Fibroblast of pulmonary artery (primary cell): ENCODE results near the gene CCL4.
"Not testable (repeated sequence)": the region's sequence is repeated elsewhere in the genome, so short reads cannot be mapped to it uniquely, and the experiment has no call there.

Source experiments
- DNase-seq: peaks from one replicate; pipeline ENCODE4 v3.0.0-alpha.2; 2010; ENCODE audit warnings: low read depth
- H3K4me3 ChIP-seq: replicated peaks from 2 replicates; pipeline ENCODE4 v1.5.1; 2011; ENCODE audit warnings: low read depth, mild to moderate bottlenecking, control low read depth, low read length, moderate library complexity
- TF ChIP-seq, protein P1 (sequence below): IDR thresholded peaks from 2 replicates; pipeline ENCODE4 v1.5.1; 2011; ENCODE audit warnings: mild to moderate bottlenecking, control low read depth, low read length, inconsistent platforms; ENCODE audit errors: missing control alignments

CCL4 gene

DNA sequence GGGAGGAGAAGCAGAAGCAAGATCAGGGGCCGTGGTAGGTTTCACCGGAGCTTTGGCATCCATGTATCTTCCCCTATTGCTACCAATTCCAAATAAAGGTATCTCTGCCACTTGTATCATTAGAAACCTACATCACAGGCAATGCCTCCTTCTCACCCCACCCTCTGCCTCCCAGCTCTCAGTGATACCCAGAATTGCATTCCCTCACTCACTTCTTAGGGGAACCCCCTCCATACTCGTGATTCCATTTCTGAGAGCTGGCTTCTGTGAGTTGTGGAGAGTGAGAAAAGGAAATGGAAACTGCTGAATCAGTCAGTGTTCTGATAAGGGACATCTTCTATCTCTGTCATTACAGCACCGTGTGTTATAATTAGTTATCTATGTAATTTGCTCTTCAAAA lies 11.4 kb upstream of the CCL4 start:
- no peak for DNase-seq
- TF ChIP-seq, protein P1, sequence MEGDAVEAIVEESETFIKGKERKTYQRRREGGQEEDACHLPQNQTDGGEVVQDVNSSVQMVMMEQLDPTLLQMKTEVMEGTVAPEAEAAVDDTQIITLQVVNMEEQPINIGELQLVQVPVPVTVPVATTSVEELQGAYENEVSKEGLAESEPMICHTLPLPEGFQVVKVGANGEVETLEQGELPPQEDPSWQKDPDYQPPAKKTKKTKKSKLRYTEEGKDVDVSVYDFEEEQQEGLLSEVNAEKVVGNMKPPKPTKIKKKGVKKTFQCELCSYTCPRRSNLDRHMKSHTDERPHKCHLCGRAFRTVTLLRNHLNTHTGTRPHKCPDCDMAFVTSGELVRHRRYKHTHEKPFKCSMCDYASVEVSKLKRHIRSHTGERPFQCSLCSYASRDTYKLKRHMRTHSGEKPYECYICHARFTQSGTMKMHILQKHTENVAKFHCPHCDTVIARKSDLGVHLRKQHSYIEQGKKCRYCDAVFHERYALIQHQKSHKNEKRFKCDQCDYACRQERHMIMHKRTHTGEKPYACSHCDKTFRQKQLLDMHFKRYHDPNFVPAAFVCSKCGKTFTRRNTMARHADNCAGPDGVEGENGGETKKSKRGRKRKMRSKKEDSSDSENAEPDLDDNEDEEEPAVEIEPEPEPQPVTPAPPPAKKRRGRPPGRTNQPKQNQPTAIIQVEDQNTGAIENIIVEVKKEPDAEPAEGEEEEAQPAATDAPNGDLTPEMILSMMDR = no peak
- H3K4me3 ChIP-seq = no peak overlapping the region

DNA sequence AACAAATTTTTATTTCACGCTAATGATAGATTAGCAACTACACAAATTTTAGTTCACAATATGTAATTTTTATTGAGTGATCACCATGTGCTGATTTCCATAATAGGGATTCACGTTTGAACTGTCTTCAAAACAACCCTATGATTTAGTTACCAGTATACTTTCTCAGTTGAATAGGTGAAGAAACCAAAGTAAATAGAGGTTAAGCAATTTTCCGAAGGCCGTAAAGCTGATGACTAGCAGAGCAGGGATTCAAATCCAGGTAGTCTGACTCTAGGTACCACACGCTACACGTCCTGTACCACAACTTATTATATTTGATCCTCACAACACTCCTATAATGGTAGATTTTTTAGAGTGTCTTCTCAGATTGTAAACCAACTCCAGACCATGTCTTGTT lies 10.9 kb upstream of the CCL4 start:
- not testable (repeated sequence) for DNase-seq

GRCh38 chr17:36094232-36094631 lies 9.4 kb upstream of the CCL4 start:
- TF ChIP-seq, protein P1 = no peak
- DNase-seq = no peak
- no peak overlapping the region for H3K4me3 ChIP-seq

More for the DNA sequence above, 10.9 kb upstream of the CCL4 start:
- not testable (repeated sequence) for H3K4me3 ChIP-seq

DNA sequence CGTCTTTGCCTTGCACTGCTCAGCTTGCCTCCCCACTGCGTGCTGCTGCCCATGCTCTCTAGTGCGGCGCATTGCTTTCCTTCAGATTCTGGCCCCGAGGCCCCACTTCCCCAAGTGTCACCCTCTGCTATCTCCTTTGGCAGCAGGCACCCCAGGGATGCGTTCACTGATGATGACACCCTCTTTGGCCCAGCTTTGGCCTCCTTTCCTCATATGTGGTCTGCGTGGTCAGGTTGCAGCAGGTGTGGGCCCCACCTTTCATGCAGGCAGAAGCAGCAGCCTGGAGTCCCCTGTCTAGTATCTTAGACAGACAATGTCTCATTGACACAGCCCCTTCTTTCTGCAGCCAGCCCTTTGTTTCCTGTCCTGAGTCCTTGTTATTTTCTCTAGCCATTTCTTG lies 8.9 kb upstream of the CCL4 start:
- no peak for DNase-seq
- H3K4me3 ChIP-seq = no peak overlapping the region
- TF ChIP-seq, protein P1 = no peak

GRCh38 chr17:36095992-36096391 lies 7.6 kb upstream of the CCL4 start:
- no peak for DNase-seq
- TF ChIP-seq, protein P1 = no peak
- H3K4me3 ChIP-seq = no peak overlapping the region

- not testable (repeated sequence) for H3K4me3 ChIP-seq, DNase-seq
Measured at GRCh38 chr17:36099004-36099403, 4.6 kb upstream of the CCL4 start.

- not testable (repeated sequence) for H3K4me3 ChIP-seq, DNase-seq
Measured at GRCh38 chr17:36104246-36104645, 619 bp downstream of the CCL4 start.

- TF ChIP-seq, protein P1 = no peak
- no peak overlapping the region for H3K4me3 ChIP-seq
- DNase-seq = no peak
Measured at GRCh38 chr17:36104701-36105181, 1.1 kb downstream of the CCL4 start.
